ENCODE measurements around the gene PPP2R5D. TPM values are rescaled to one million over a fixed set of nuclear protein-coding genes. Genes with fewer than 3 reads are reported as not detected.
A peak's percentile ranks its signal among the peaks of the same experiment; 100 is the strongest.

The PPP2R5D gene
- total RNA-seq, 3 donors from 2014 or later (not counting 1 experiment from before 2014, with no cell fraction given): 30.5 to 49.1 (median 40.1) TPM

- Mint-ChIP-seq H3K9me3 (no peaks in the 10 kb centered on the region), H3K27ac (no peak overlapping the region), H3K27me3 (ENCODE audit: low read depth in 2 of 2) (no peaks in the 10 kb centered on the region), H3K4me3 (no peak overlapping the region), H3K36me3 (peaks cover 8% of the 10 kb centered on the region), H3K4me1 (peaks cover 9 to 12% of the 10 kb centered on the region in 2 donors)
- ATAC-seq: no peak
- H3K27ac ChIP-seq (ENCODE audit: low read length): no peak overlapping the region
- H3K27me3 ChIP-seq (ENCODE audit: control insufficient read depth, insufficient read depth, low read length): no peaks in the 10 kb centered on the region
- no peak overlapping the region for H3K4me3 ChIP-seq (ENCODE audit: low read length)
- 97% methylated on average over 9 of the region's 9 CpGs for WGBS (ENCODE audit: insufficient coverage)
- peaks cover 58% of the 10 kb centered on the region for H3K36me3 ChIP-seq (ENCODE audit: control insufficient read depth, insufficient read depth, low read length)
- no peak for DNase-seq
- TF ChIP-seq CTCF (IDR thresholded peaks at IDR 0.05): no peak
- H3K9me3 ChIP-seq (ENCODE audit: control insufficient read depth, insufficient read depth, low read length): no peaks in the 10 kb centered on the region
- H3K4me1 ChIP-seq (ENCODE audit: control insufficient read depth, insufficient read depth, low read length): no peaks in the 10 kb centered on the region
- intact Hi-C loops (cut with micrococcal nuclease): no loop called here
Measured at GRCh38 chr6:43029120-43029519, 44.8 kb downstream of the PPP2R5D start.

- 89% methylated on average over 3 of the region's 4 CpGs for WGBS (ENCODE audit: insufficient coverage)
- H3K4me3 ChIP-seq (ENCODE audit: low read length): no peak overlapping the region
- intact Hi-C loops (cut with micrococcal nuclease): no loop called here
Measured at GRCh38 chr6:43032326-43032725, 48.0 kb downstream of the PPP2R5D start.

GRCh38 chr6:43033496-43034189 is 49.3 kb downstream of the PPP2R5D start:
- Mint-ChIP-seq H3K27me3 (ENCODE audit: low read depth in 2 of 2) (no peaks in the 10 kb centered on the region), H3K4me3 (no peak overlapping the region), H3K27ac (peak overlapping the region; percentile 6 to 30), H3K36me3 (no peaks in the 10 kb centered on the region), H3K4me1 (peaks cover 0 to 6% of the 10 kb centered on the region in 2 donors), H3K9me3 (no peaks in the 10 kb centered on the region)
- ATAC-seq (no peak), DNase-seq (no peak)
- H3K4me3 ChIP-seq (ENCODE audit: low read length): no peak overlapping the region
- intact Hi-C loops (cut with micrococcal nuclease): no loop called here
- H3K27ac ChIP-seq (ENCODE audit: low read length): no peak overlapping the region
- H3K9me3 ChIP-seq (ENCODE audit: control insufficient read depth, insufficient read depth, low read length): no peaks in the 10 kb centered on the region
- TF ChIP-seq CTCF (IDR thresholded peaks at IDR 0.05): no peak
- WGBS (ENCODE audit: insufficient coverage): 100% methylated on average over 2 of the region's 2 CpGs
- H3K27me3 ChIP-seq (ENCODE audit: control insufficient read depth, insufficient read depth, low read length): no peaks in the 10 kb centered on the region
- no peaks in the 10 kb centered on the region for H3K4me1 ChIP-seq (ENCODE audit: control insufficient read depth, insufficient read depth, low read length)
- peaks cover 45% of the 10 kb centered on the region for H3K36me3 ChIP-seq (ENCODE audit: control insufficient read depth, insufficient read depth, low read length)

More at GRCh38 chr6:43032326-43032725, 48.0 kb downstream of the PPP2R5D start:
- H3K36me3 ChIP-seq (ENCODE audit: control insufficient read depth, insufficient read depth, low read length): peaks cover 44% of the 10 kb centered on the region
- Mint-ChIP-seq H3K27me3 (ENCODE audit: low read depth in 2 of 2) (no peaks in the 10 kb centered on the region), H3K4me1 (peaks cover 0 to 6% of the 10 kb centered on the region in 2 donors), H3K36me3 (peaks cover 8% of the 10 kb centered on the region), H3K9me3 (no peaks in the 10 kb centered on the region), H3K27ac (no peak overlapping the region), H3K4me3 (no peak overlapping the region)
- no peaks in the 10 kb centered on the region for H3K27me3 ChIP-seq (ENCODE audit: control insufficient read depth, insufficient read depth, low read length)
- TF ChIP-seq CTCF (IDR thresholded peaks at IDR 0.05): no peak
- H3K27ac ChIP-seq (ENCODE audit: low read length): no peak overlapping the region
- ATAC-seq (no peak), DNase-seq (no peak)
- H3K4me1 ChIP-seq (ENCODE audit: control insufficient read depth, insufficient read depth, low read length): no peaks in the 10 kb centered on the region
- no peaks in the 10 kb centered on the region for H3K9me3 ChIP-seq (ENCODE audit: control insufficient read depth, insufficient read depth, low read length)

GRCh38 chr6:43034190-43034525 is 49.8 kb downstream of the PPP2R5D start:
- Histone ChIP-seq H3K4me3 (ENCODE audit: low read length) (no peak overlapping the region), H3K4me1 (ENCODE audit: control insufficient read depth, insufficient read depth, low read length) (no peaks in the 10 kb centered on the region), H3K36me3 (ENCODE audit: control insufficient read depth, insufficient read depth, low read length) (peaks cover 40% of the 10 kb centered on the region), H3K27me3 (ENCODE audit: control insufficient read depth, insufficient read depth, low read length) (no peaks in the 10 kb centered on the region), H3K9me3 (ENCODE audit: control insufficient read depth, insufficient read depth, low read length) (no peaks in the 10 kb centered on the region), H3K27ac (ENCODE audit: low read length) (no peak overlapping the region)
- Mint-ChIP-seq H3K9me3 (no peaks in the 10 kb centered on the region), H3K4me3 (no peak overlapping the region), H3K27me3 (ENCODE audit: low read depth in 2 of 2) (no peaks in the 10 kb centered on the region), H3K36me3 (no peaks in the 10 kb centered on the region), H3K4me1 (peaks cover 0 to 6% of the 10 kb centered on the region in 2 donors), H3K27ac (peak overlapping the region in 1 of 2 donors; percentile 6)
- no peak for TF ChIP-seq CTCF (IDR thresholded peaks at IDR 0.05)
- intact Hi-C loops (cut with micrococcal nuclease): no loop called here
- no peak for ATAC-seq
- no peak for DNase-seq
- 98% methylated on average over 2 of the region's 2 CpGs for WGBS (ENCODE audit: insufficient coverage)
